ENCODE measurements around the gene HEY2. TPM values are rescaled to one million over a fixed set of nuclear protein-coding genes. Genes with fewer than 3 reads are reported as not detected.

Gene HEY2
- polyA plus RNA-seq, 3 donors from 2014 or later, result 0.72 to 2.1 (median 0.76) TPM

Other genes starting within 250 kb of the HEY2 start
- gene NCOA7, start 41.3 kb downstream of the HEY2 start, polyA plus RNA-seq, result 10 to 100 TPM; 10.2 to 48.1 (median 16.1) TPM
- gene HINT3, start 207.1 kb downstream of the HEY2 start, polyA plus RNA-seq, result 10 to 100 TPM in 1 of 3 donors, 1 to 10 TPM in 2; 3.7 to 10.3 (median 6.6) TPM
- 1 to 10 TPM; 3.0 to 6.0 (median 4.2) TPM for gene TRMT11, start 236.9 kb downstream of the HEY2 start, polyA plus RNA-seq

Data from immature natural killer cell (primary cell).